Fibroblast of lung (primary cell): ENCODE data around the gene KRT8. TPM values are rescaled to one million over a fixed set of nuclear protein-coding genes. Genes with fewer than 3 reads are reported as not detected.

Experiments used
- DNase-seq, 2 donors: peaks; one replicate each; pipeline versions ENCODE4 v3.0.0 to v3.0.0-alpha.2; 2010; ENCODE audit warnings: low read depth in 2 of 2
- H2AFZ ChIP-seq: 2 replicates; pipeline ENCODE4 v1.5.1; 2012; ENCODE audit warnings: low read length, control low read depth, inconsistent platforms
- H3K27ac ChIP-seq: 2 replicates; pipeline ENCODE4 v1.5.1; 2011; ENCODE audit warnings: low read length, control low read depth; ENCODE audit not compliant: insufficient read depth
- H3K27me3 ChIP-seq: 2 replicates; pipeline ENCODE4 v1.5.1; 2011; ENCODE audit warnings: mild to moderate bottlenecking, low read length; ENCODE audit not compliant: control insufficient read depth, insufficient read depth
- H3K36me3 ChIP-seq: 2 replicates; pipeline ENCODE4 v1.5.1; 2011; ENCODE audit warnings: low read length; ENCODE audit not compliant: control insufficient read depth, insufficient read depth
- H3K4me1 ChIP-seq: 2 replicates; pipeline ENCODE4 v1.5.1; 2011; ENCODE audit warnings: low read length; ENCODE audit not compliant: control insufficient read depth, insufficient read depth; ENCODE audit errors: extremely low read depth
- H3K4me2 ChIP-seq: 2 replicates; pipeline ENCODE4 v1.5.1; 2011; ENCODE audit warnings: low read length, control low read depth; ENCODE audit not compliant: insufficient read depth; ENCODE audit errors: extremely low read depth
- H3K4me3 ChIP-seq, 4 experiments: fragments of 200-600 bp in 1 of 4; sonication (generic) in 1 of 4; replicated peaks in 1 of 4; 2 replicates each; pipeline ENCODE4 v1.5.1; 2011 to 2016; ENCODE audit warnings: low read length in 4 of 4, low read depth in 3 of 4, mild to moderate bottlenecking in 3 of 4, control low read depth in 2 of 4, inconsistent platforms in 1 of 4, mixed read lengths in 1 of 4; ENCODE audit not compliant: insufficient read depth in 1 of 4; ENCODE audit errors: control extremely low read depth in 1 of 4
- H3K79me2 ChIP-seq: 2 replicates; pipeline ENCODE4 v1.5.1; 2012; ENCODE audit warnings: mild to moderate bottlenecking, low read length, inconsistent platforms; ENCODE audit not compliant: control insufficient read depth, insufficient read depth
- H3K9ac ChIP-seq: 2 replicates; pipeline ENCODE4 v1.5.1; 2011; ENCODE audit warnings: mild to moderate bottlenecking, low read length, control low read depth; ENCODE audit not compliant: insufficient read depth
- H3K9me3 ChIP-seq: 2 replicates; pipeline ENCODE4 v1.5.1; 2012; ENCODE audit warnings: low read depth, low read length; ENCODE audit not compliant: control insufficient read depth, insufficient read depth
- H4K20me1 ChIP-seq: 2 replicates; pipeline ENCODE4 v1.5.1; 2011; ENCODE audit warnings: low read length; ENCODE audit not compliant: control insufficient read depth, insufficient read depth; ENCODE audit errors: extremely low read depth
- EZH2 ChIP-seq: IDR thresholded peaks from 2 replicates; pipeline ENCODE4 v1.5.1; 2012; ENCODE audit warnings: low read length, control low read depth, mild to moderate bottlenecking; ENCODE audit errors: missing control alignments
- polyA plus RNA-seq, 2 donors: library from polyadenylated mRNA; depleted of rRNA in 1 of 2; stranded (reverse) in 1 of 2; unstranded in 1 of 2; fragments of >200 nt; gene quantifications; 2 replicates each; pipeline ENCODE4 v1.2.1, GENCODE V29; 2011 to 2012; ENCODE audit warnings: missing spikeins in 1 of 2
- total RNA-seq: library from RNA; depleted of rRNA; stranded (reverse); fragments of >200 nt; gene quantifications from 2 replicates; pipeline ENCODE4 v1.2.1, GENCODE V29; 2014
- TF ChIP-seq, protein P1 (sequence below), 2 donors: IDR thresholded peaks in 1 of 2; conservative IDR thresholded peaks in 1 of 2; 1 replicate in 1 of 2; 2 replicates in 1 of 2; pipeline ENCODE4 v1.5.1; 2011 to 2012; ENCODE audit warnings: low read length in 2 of 2, control low read depth in 1 of 2, inconsistent platforms in 1 of 2, low read depth in 1 of 2, mild to moderate bottlenecking in 1 of 2

Gene KRT8
- total and polyA plus RNA-seq, 2 donors (not counting 1 experiment from before 2014, with no cell fraction given): 0.66 to 16.3 TPM

GRCh38 chr12:52927964-52928363 is 23.1 kb upstream of the KRT8 start:
- DNase-seq: no peak
- Histone ChIP-seq H3K9ac (no peak overlapping the region), H3K36me3 (no peaks in the 10 kb centered on the region), H3K79me2 (no peaks in the 10 kb centered on the region), H2AFZ (no peak overlapping the region), H3K4me3 (no peak overlapping the region), H3K27ac (no peak overlapping the region), H3K4me1 (peaks cover 15% of the 10 kb centered on the region), H4K20me1 (no peaks in the 10 kb centered on the region), H3K4me2 (no peak overlapping the region), H3K27me3 (no peaks in the 10 kb centered on the region), H3K9me3 (no peaks in the 10 kb centered on the region)
- TF ChIP-seq EZH2: no peak
- TF ChIP-seq, protein P1, sequence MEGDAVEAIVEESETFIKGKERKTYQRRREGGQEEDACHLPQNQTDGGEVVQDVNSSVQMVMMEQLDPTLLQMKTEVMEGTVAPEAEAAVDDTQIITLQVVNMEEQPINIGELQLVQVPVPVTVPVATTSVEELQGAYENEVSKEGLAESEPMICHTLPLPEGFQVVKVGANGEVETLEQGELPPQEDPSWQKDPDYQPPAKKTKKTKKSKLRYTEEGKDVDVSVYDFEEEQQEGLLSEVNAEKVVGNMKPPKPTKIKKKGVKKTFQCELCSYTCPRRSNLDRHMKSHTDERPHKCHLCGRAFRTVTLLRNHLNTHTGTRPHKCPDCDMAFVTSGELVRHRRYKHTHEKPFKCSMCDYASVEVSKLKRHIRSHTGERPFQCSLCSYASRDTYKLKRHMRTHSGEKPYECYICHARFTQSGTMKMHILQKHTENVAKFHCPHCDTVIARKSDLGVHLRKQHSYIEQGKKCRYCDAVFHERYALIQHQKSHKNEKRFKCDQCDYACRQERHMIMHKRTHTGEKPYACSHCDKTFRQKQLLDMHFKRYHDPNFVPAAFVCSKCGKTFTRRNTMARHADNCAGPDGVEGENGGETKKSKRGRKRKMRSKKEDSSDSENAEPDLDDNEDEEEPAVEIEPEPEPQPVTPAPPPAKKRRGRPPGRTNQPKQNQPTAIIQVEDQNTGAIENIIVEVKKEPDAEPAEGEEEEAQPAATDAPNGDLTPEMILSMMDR (conservative IDR thresholded peaks at IDR 0.05 in 1 of 2, IDR thresholded peaks at IDR 0.05 in 1 of 2; ENCODE audit: low read depth in 1 of 2, low read length in 2 of 2): no peak

GRCh38 chr12:52926596-52927234 is 21.8 kb upstream of the KRT8 start:
- H3K9ac ChIP-seq: no peak overlapping the region
- H2AFZ ChIP-seq: no peak overlapping the region
- H3K4me2 ChIP-seq: no peak overlapping the region

GRCh38 chr12:52925717-52926595 is 21.1 kb upstream of the KRT8 start:
- no peaks in the 10 kb centered on the region for H4K20me1 ChIP-seq
- H3K4me1 ChIP-seq: peaks cover 15% of the 10 kb centered on the region
- H3K27me3 ChIP-seq: no peaks in the 10 kb centered on the region
- peak overlapping the region; percentile 75 for H3K27ac ChIP-seq
- H3K79me2 ChIP-seq: no peaks in the 10 kb centered on the region
- TF ChIP-seq EZH2: no peak
- TF ChIP-seq, protein P1 (conservative IDR thresholded peaks at IDR 0.05 in 1 of 2, IDR thresholded peaks at IDR 0.05 in 1 of 2; ENCODE audit: low read depth in 1 of 2, low read length in 2 of 2): no peak
- H3K36me3 ChIP-seq: no peaks in the 10 kb centered on the region
- no peak overlapping the region for H2AFZ ChIP-seq
- no peak overlapping the region for H3K9ac ChIP-seq
- DNase-seq: no peak
- H3K4me2 ChIP-seq: no peak overlapping the region
- no peak overlapping the region for H3K4me3 ChIP-seq
- no peaks in the 10 kb centered on the region for H3K9me3 ChIP-seq

More at GRCh38 chr12:52926596-52927234, 21.8 kb upstream of the KRT8 start:
- H3K4me3 ChIP-seq: no peak overlapping the region
- peaks cover 15% of the 10 kb centered on the region for H3K4me1 ChIP-seq
- no peaks in the 10 kb centered on the region for H3K36me3 ChIP-seq
- H4K20me1 ChIP-seq: no peaks in the 10 kb centered on the region
- peak overlapping the region; percentile 39 for H3K27ac ChIP-seq
- DNase-seq: no peak
- no peaks in the 10 kb centered on the region for H3K79me2 ChIP-seq
- no peaks in the 10 kb centered on the region for H3K9me3 ChIP-seq
- H3K27me3 ChIP-seq: no peaks in the 10 kb centered on the region
- TF ChIP-seq EZH2: no peak
- TF ChIP-seq, protein P1 (conservative IDR thresholded peaks at IDR 0.05 in 1 of 2, IDR thresholded peaks at IDR 0.05 in 1 of 2; ENCODE audit: low read depth in 1 of 2, low read length in 2 of 2): no peak
